Left ventricle myocardium inferior (tissue), 1 donor: Measurements from ENCODE around the gene NBEA. TPM values are rescaled to one million over a fixed set of nuclear protein-coding genes. Genes with fewer than 3 reads are reported as not detected.

Experiments used
- DNase-seq: peaks from one replicate; pipeline ENCODE4 v3.0.0-alpha.2; 2020
- H3K27ac ChIP-seq: fragments of 200-600 bp; replicated peaks from 2 replicates; pipeline ENCODE4 v1.8.0; 2021
- H3K27me3 ChIP-seq: fragments of 200-600 bp; 2 replicates; pipeline ENCODE4 v1.8.0; 2021; ENCODE audit warnings: low read depth
- H3K36me3 ChIP-seq: fragments of 200-600 bp; 2 replicates; pipeline ENCODE4 v1.8.0; 2021
- H3K4me1 ChIP-seq: fragments of 200-600 bp; 2 replicates; pipeline ENCODE4 v1.8.0; 2021
- H3K4me3 ChIP-seq: fragments of 200-600 bp; 2 replicates; pipeline ENCODE4 v1.8.0; 2021; ENCODE audit warnings: mild to moderate bottlenecking, moderate library complexity
- H3K9me3 ChIP-seq: fragments of 200-600 bp; replicated peaks from 2 replicates; pipeline ENCODE4 v1.8.0; 2021
- intact Hi-C: fragments of 100-400 bp; cut with micrococcal nuclease; formaldehyde crosslinking; loops from one replicate; pipeline ENCODE4 v1.11.0; 2022
- total RNA-seq: library from RNA; stranded (reverse); fragmentation: NEBNext Ultra II Directional; extraction: Animal tissue kit (Norgen Biotek cat#: 25700); gene quantifications from one replicate; pipeline ENCODE4 v1.2.1, GENCODE V29; 2021
- TF ChIP-seq, protein P1 (sequence below): fragments of 200-600 bp; IDR thresholded peaks from 2 replicates; pipeline ENCODE4 v1.8.0; 2021; ENCODE audit warnings: antibody characterized with exemption, mild to moderate bottlenecking, borderline replicate concordance
- donor health status: DM: no; HTN: yes; CAD: no; lungs with severe emphysema.

Gene NBEA
- total RNA-seq, 1 donor from 2014 or later: 21.0 TPM

- Histone ChIP-seq H3K4me1 (peaks cover 20% of the 10 kb centered on the region), H3K36me3 (no peaks in the 10 kb centered on the region), H3K4me3 (peak overlapping the region; percentile 68), H3K27ac (peak overlapping the region; percentile 84), H3K27me3 (no peaks in the 10 kb centered on the region), H3K9me3 (no peaks in the 10 kb centered on the region)
- intact Hi-C loops: no loop called here
- no peak for DNase-seq
- TF ChIP-seq, protein P1, sequence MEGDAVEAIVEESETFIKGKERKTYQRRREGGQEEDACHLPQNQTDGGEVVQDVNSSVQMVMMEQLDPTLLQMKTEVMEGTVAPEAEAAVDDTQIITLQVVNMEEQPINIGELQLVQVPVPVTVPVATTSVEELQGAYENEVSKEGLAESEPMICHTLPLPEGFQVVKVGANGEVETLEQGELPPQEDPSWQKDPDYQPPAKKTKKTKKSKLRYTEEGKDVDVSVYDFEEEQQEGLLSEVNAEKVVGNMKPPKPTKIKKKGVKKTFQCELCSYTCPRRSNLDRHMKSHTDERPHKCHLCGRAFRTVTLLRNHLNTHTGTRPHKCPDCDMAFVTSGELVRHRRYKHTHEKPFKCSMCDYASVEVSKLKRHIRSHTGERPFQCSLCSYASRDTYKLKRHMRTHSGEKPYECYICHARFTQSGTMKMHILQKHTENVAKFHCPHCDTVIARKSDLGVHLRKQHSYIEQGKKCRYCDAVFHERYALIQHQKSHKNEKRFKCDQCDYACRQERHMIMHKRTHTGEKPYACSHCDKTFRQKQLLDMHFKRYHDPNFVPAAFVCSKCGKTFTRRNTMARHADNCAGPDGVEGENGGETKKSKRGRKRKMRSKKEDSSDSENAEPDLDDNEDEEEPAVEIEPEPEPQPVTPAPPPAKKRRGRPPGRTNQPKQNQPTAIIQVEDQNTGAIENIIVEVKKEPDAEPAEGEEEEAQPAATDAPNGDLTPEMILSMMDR: no peak
Observed at GRCh38 chr13:35471706-35472322, 529.7 kb downstream of the NBEA start.

- no peaks in the 10 kb centered on the region for H3K36me3 ChIP-seq
- H3K27ac ChIP-seq: peak overlapping the region; percentile 84
- no peaks in the 10 kb centered on the region for H3K9me3 ChIP-seq
- H3K4me3 ChIP-seq: peak overlapping the region; percentile 68
- H3K27me3 ChIP-seq: no peaks in the 10 kb centered on the region
- intact Hi-C loops: no loop called here
- no peak for DNase-seq
- TF ChIP-seq, protein P1: no peak
- H3K4me1 ChIP-seq: peaks cover 20% of the 10 kb centered on the region
Observed at GRCh38 chr13:35472323-35472881, 530.3 kb downstream of the NBEA start.

DNA sequence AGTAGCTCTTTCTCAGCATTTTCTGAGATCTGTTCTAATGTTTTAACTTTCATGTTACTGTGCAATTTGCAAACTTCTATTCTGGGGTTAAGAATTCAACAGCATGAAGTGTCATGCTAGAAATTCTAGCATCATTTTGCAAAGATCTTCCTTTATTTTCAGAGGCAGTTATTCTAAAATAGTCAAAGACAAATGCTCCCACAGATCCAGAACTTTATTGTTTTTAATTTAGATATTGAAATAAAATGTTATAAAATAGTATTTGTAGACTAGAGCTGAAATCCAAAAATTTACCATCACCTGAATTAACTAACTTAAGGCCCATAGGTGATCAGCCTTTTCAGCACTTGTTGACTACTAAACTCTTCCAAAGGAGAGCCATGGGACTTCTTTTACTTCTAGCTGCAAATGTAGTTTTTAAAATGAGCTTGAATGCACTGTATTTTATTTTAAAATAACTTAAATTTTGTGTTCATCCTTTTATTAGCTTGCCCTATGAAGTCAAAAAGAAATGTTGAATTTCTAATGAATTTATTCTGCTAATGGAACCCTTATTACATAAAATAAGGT is 531.2 kb downstream of the NBEA start:
- Histone ChIP-seq H3K9me3 (no peaks in the 10 kb centered on the region), H3K36me3 (no peaks in the 10 kb centered on the region), H3K27ac (no peak overlapping the region), H3K4me3 (peak overlapping the region; percentile 68), H3K4me1 (peaks cover 20% of the 10 kb centered on the region), H3K27me3 (no peaks in the 10 kb centered on the region)
- intact Hi-C loops: no loop called here
- TF ChIP-seq, protein P1: no peak
- no peak for DNase-seq

DNA sequence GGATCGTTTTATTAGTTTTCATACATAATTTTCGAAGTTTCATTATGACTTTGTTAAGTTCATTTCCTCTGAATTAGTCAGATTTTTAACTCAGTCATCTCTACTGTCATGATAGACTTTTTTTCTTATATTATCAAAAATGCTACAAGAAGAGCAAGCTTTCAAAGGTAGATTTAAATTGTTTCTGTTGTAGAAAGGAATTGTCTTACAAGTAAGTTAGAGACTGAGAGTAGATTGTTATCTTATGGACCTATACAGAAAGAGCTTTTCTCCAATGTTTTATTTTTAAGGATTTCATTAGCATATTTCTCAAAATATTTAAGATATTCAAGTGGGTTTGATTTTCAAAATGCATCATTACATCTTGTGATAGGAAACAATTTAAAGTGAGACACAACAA is 531.7 kb downstream of the NBEA start:
- Histone ChIP-seq H3K27ac (no peak overlapping the region), H3K27me3 (no peaks in the 10 kb centered on the region), H3K4me3 (peak overlapping the region; percentile 68), H3K4me1 (peaks cover 20% of the 10 kb centered on the region), H3K36me3 (peaks cover 3% of the 10 kb centered on the region), H3K9me3 (no peaks in the 10 kb centered on the region)
- no peak for DNase-seq
- TF ChIP-seq, protein P1: no peak
- intact Hi-C loops: no loop called here

DNA sequence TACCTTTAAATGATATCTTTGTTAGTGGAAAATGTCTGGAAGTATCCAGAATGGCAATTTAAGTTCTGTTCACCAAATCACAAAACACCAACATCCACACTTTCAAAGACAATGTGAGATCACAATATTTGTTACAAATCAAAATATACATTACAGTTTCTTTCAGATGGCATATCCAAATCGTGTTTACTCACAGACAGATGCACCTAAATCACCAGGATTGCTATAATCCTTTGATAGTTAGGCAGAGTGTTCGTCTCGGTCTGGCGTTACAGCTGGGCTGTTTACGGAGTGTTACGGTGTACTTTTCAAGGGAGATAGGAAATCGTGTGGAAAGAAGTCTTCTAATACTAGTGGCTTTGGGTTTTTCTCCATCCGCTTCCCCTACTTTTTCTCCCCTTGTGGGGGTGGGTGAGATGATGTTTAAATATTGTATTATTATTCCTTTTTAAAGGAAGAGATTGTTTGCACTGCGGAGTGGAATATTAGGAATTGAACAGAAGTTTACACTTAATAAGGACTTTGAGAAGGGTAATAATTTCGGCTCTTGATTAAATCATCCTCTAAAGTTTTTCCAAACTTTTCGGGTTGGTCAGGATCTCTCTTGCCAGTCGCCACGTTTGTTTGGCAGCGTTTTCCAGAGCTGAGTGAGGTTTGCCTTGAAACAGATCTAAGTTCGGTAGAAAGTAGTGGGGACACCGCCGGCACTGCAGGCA is 532.6 kb downstream of the NBEA start:
- TF ChIP-seq, protein P1: no peak
- Histone ChIP-seq H3K4me3 (peak overlapping the region; percentile 68), H3K27ac (peak overlapping the region; percentile 63), H3K36me3 (peaks cover 3% of the 10 kb centered on the region), H3K27me3 (no peaks in the 10 kb centered on the region), H3K4me1 (peaks cover 20% of the 10 kb centered on the region), H3K9me3 (no peaks in the 10 kb centered on the region)
- no peak for DNase-seq
- intact Hi-C loops: no loop called here
